GM23338 (cell line): ENCODE measurements around the gene HS6ST2. TPM values are rescaled to one million over a fixed set of nuclear protein-coding genes. Genes with fewer than 3 reads are reported as not detected.

Source experiments
- ATAC-seq: fragments of 200-7000 bp; cut with Tn5 transposase; 3 replicates; pipeline ENCODE4 v1.9.1; 2020
- DNase-seq: peaks from one replicate; pipeline ENCODE4 v3.0.0-alpha.2; 2015; ENCODE audit warnings: low spot score
- H2AFZ ChIP-seq: fragments of 200-600 bp; sonication (generic); 2 replicates; pipeline ENCODE4 v1.8.0; 2016; ENCODE audit warnings: antibody characterized with exemption, mild to moderate bottlenecking, moderate library complexity
- H3F3A ChIP-seq: fragments of 200-600 bp; sonication (generic); replicated peaks from 2 replicates; pipeline ENCODE4 v1.8.0; 2017; ENCODE audit warnings: antibody characterized with exemption, mixed run types, low read depth
- H3K27ac ChIP-seq: fragments of 200-600 bp; sonication (generic); 2 replicates; pipeline ENCODE4 v1.6.1; 2016; ENCODE audit warnings: low read depth
- H3K27me3 ChIP-seq: fragments of 200-600 bp; sonication (generic); 2 replicates; pipeline ENCODE4 v1.8.0; 2016; ENCODE audit warnings: mild to moderate bottlenecking, mixed run types, moderate library complexity; ENCODE audit not compliant: insufficient read depth
- H3K36me3 ChIP-seq: fragments of 200-600 bp; sonication (generic); 2 replicates; pipeline ENCODE4 v1.8.0; 2016; ENCODE audit warnings: mild to moderate bottlenecking; ENCODE audit not compliant: insufficient read depth
- H3K4me1 ChIP-seq: fragments of 200-600 bp; sonication (generic); 2 replicates; pipeline ENCODE4 v1.8.0; 2016; ENCODE audit warnings: mild to moderate bottlenecking, moderate library complexity; ENCODE audit not compliant: insufficient read depth
- H3K4me2 ChIP-seq: fragments of 200-600 bp; sonication (generic); 2 replicates; pipeline ENCODE4 v1.7.1; 2017; ENCODE audit warnings: mixed run types
- H3K4me3 ChIP-seq: fragments of 200-600 bp; sonication (generic); 2 replicates; pipeline ENCODE4 v1.6.1; 2016; ENCODE audit warnings: mixed run types
- H3K79me2 ChIP-seq: fragments of 200-600 bp; sonication (generic); replicated peaks from 2 replicates; pipeline ENCODE4 v1.8.0; 2017; ENCODE audit warnings: mild to moderate bottlenecking; ENCODE audit not compliant: insufficient read depth
- H3K9me2 ChIP-seq: fragments of 200-600 bp; sonication (generic); 2 replicates; pipeline ENCODE4 v1.8.0; 2017; ENCODE audit not compliant: insufficient read depth
- H4K20me1 ChIP-seq: fragments of 200-600 bp; sonication (generic); replicated peaks from 2 replicates; pipeline ENCODE4 v1.8.0; 2017; ENCODE audit warnings: mild to moderate bottlenecking; ENCODE audit not compliant: insufficient read depth
- H3K27ac Mint-ChIP-seq: 2 replicates; pipeline ENCODE4 v1.8.0; 2020; ENCODE audit warnings: inconsistent platforms, mild to moderate bottlenecking, moderate library complexity, mixed read lengths
- H3K27me3 Mint-ChIP-seq: 3 replicates; pipeline ENCODE4 v1.8.0; 2022; ENCODE audit warnings: low read depth, mild to moderate bottlenecking, moderate library complexity, mixed read lengths, inconsistent platforms; ENCODE audit not compliant: insufficient read depth, poor library complexity
- H3K36me3 Mint-ChIP-seq: 3 replicates; pipeline ENCODE4 v1.8.0; 2021; ENCODE audit warnings: low read depth, mild to moderate bottlenecking, inconsistent platforms, moderate library complexity, mixed read lengths
- H3K4me1 Mint-ChIP-seq: 3 replicates; pipeline ENCODE4 v1.8.0; 2020; ENCODE audit warnings: mild to moderate bottlenecking, inconsistent platforms, mixed read lengths
- H3K4me3 Mint-ChIP-seq: 3 replicates; pipeline ENCODE4 v1.8.0; 2021; ENCODE audit warnings: moderate library complexity, mild to moderate bottlenecking, inconsistent platforms, mixed read lengths
- H3K9me3 Mint-ChIP-seq: 3 replicates; pipeline ENCODE4 v1.8.0; 2020; ENCODE audit warnings: moderate library complexity, mild to moderate bottlenecking, inconsistent platforms, mixed read lengths
- CREB1 ChIP-seq: fragments of 250-450 bp; sonication (Bioruptor Pico); IDR thresholded peaks from 2 replicates; pipeline ENCODE4 v1.5.0; 2020; ENCODE audit warnings: low read depth, mild to moderate bottlenecking, moderate library complexity
- EZH2 ChIP-seq: fragments of 200-600 bp; sonication (generic); IDR thresholded peaks from one replicate; pipeline ENCODE4 v1.8.0; 2017; ENCODE audit warnings: antibody characterized with exemption, mild to moderate bottlenecking, low read depth; ENCODE audit not compliant: unreplicated experiment
- EZH2phosphoT487 ChIP-seq: fragments of 200-600 bp; sonication (generic); IDR thresholded peaks from one replicate; pipeline ENCODE4 v1.8.1; 2018; ENCODE audit warnings: antibody characterized with exemption; ENCODE audit not compliant: unreplicated experiment
- JUNB ChIP-seq: IDR thresholded peaks from one replicate; pipeline ENCODE4 v1.6.1; 2016; ENCODE audit warnings: antibody characterized with exemption; ENCODE audit not compliant: unreplicated experiment
- NANOG ChIP-seq: IDR thresholded peaks from 2 replicates; pipeline ENCODE4 v1.6.1; 2016; ENCODE audit warnings: antibody characterized with exemption, borderline replicate concordance
- POLR2AphosphoS5 ChIP-seq: IDR thresholded peaks from 2 replicates; pipeline ENCODE4 v1.6.1; 2016; ENCODE audit warnings: antibody characterized with exemption, low read depth
- ZNF114 ChIP-seq: fragments of 250-450 bp; sonication (Bioruptor Pico); IDR thresholded peaks from 2 replicates; pipeline ENCODE4 v1.5.0; 2020; ENCODE audit warnings: mild to moderate bottlenecking, moderate library complexity
- ZNF331 ChIP-seq: fragments of 250-450 bp; sonication (Bioruptor Pico); IDR thresholded peaks from 2 replicates; pipeline ENCODE4 v1.5.0; 2020; ENCODE audit warnings: low read depth, mild to moderate bottlenecking, moderate library complexity
- polyA plus RNA-seq: library from polyadenylated mRNA; unstranded; fragments of >200 nt; fragmentation: Nextera tagmentation; extraction: Ambion mirVana; gene quantifications from 2 replicates; pipeline ENCODE4 v1.2.1, GENCODE V29; 2016
- total RNA-seq: library from RNA; depleted of rRNA; stranded (reverse); fragments of >200 nt; shearing (Covaris generic); gene quantifications from 2 replicates; pipeline ENCODE4 v1.2.3, GENCODE V29; 2014
- TF ChIP-seq, protein P1 (sequence below): IDR thresholded peaks from 2 replicates; pipeline ENCODE4 v1.6.1; 2016; ENCODE audit warnings: antibody characterized with exemption
- TF ChIP-seq, protein P2 (sequence below): fragments of 250-450 bp; sonication (Bioruptor Pico); IDR thresholded peaks from 2 replicates; pipeline ENCODE4 v1.5.0; 2020; ENCODE audit warnings: mild to moderate bottlenecking, moderate library complexity
- TF ChIP-seq, protein P3 (sequence below): IDR thresholded peaks from one replicate; pipeline ENCODE4 v1.6.1; 2018; ENCODE audit warnings: antibody characterized with exemption; ENCODE audit not compliant: unreplicated experiment
- TF ChIP-seq, protein P4 (sequence below), 2 experiments: fragments of 200-600 bp in 1 of 2; sonication (generic) in 1 of 2; conservative IDR thresholded peaks; 2 replicates each; pipeline versions ENCODE4 v1.5.1 to v1.6.1; 2016 to 2017; ENCODE audit warnings: antibody characterized with exemption in 2 of 2, low read depth in 2 of 2, mild to moderate bottlenecking in 2 of 2, moderate library complexity in 1 of 2

The HS6ST2 gene
- total and polyA plus RNA-seq, 2 experiments from 2014 or later: 0.82 to 4.8 TPM

DNA sequence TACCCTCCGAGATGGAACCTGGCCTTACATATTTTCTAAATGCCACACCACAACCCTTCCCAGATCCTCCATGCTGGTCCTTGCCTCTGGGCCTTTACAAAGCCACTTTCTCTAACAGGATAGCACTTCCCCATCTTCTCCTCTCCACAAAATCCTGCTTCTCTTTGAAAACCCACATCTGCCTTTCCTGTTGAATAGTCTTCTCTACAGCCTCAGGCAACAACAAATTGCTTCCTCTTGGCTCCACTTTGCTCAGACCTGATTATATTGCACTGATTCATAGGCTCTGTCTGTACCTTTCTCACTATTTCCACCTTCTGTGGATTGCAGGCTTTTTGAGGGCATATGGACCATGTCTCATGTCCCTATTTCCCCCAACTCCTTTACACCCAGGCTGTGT is 265.9 kb downstream of the HS6ST2 start (continued):
- no peak for TF ChIP-seq ZNF331 (CRISPR knock-in tag)
- no peak for TF ChIP-seq POLR2AphosphoS5
- no peak for TF ChIP-seq JUNB
- TF ChIP-seq EZH2phosphoT487: no peak

DNA sequence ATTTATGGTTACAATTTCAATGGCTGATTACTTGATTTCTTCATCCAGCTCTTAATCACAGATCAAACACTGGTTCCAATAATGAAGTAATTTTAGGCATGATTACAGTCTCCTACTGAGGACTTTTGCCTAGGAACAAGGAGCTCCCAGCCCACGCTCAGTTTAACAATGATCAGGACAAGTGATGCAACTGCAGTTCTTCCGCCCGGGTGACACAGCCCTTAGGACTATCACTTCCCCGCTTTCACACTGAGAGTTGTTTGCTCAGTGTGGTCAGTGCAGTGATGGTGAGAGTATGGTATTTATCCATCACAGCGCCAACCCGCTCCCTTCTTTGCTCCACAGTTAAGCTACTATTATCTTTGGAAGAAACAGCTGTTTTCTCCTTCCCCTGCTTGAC is 266.4 kb downstream of the HS6ST2 start:
- Histone ChIP-seq H3K4me3 (no peak overlapping the region), H3K27me3 (no peaks in the 10 kb centered on the region), H3K4me2 (no peak overlapping the region), H2AFZ (no peak overlapping the region), H4K20me1 (no peaks in the 10 kb centered on the region), H3K27ac (no peak overlapping the region), H3F3A (no peaks in the 10 kb centered on the region), H3K4me1 (no peaks in the 10 kb centered on the region), H3K9me2 (no peaks in the 10 kb centered on the region), H3K79me2 (no peaks in the 10 kb centered on the region), H3K36me3 (no peaks in the 10 kb centered on the region)
- peaks cover 42% of the 10 kb centered on the region for H3K4me1 Mint-ChIP-seq
- DNase-seq (no peak), ATAC-seq (no peak)
- no peaks in the 10 kb centered on the region for H3K9me3 Mint-ChIP-seq
- H3K27ac Mint-ChIP-seq: no peak overlapping the region
- peaks cover 6% of the 10 kb centered on the region for H3K27me3 Mint-ChIP-seq
- no peak overlapping the region for H3K4me3 Mint-ChIP-seq
- TF ChIP-seq NANOG (no peak), CREB1 (CRISPR knock-in tag) (no peak), ZNF114 (CRISPR knock-in tag) (no peak), POLR2AphosphoS5 (no peak), EZH2phosphoT487 (no peak), JUNB (no peak), EZH2 (no peak), ZNF331 (CRISPR knock-in tag) (no peak)
- TF ChIP-seq, protein P1, sequence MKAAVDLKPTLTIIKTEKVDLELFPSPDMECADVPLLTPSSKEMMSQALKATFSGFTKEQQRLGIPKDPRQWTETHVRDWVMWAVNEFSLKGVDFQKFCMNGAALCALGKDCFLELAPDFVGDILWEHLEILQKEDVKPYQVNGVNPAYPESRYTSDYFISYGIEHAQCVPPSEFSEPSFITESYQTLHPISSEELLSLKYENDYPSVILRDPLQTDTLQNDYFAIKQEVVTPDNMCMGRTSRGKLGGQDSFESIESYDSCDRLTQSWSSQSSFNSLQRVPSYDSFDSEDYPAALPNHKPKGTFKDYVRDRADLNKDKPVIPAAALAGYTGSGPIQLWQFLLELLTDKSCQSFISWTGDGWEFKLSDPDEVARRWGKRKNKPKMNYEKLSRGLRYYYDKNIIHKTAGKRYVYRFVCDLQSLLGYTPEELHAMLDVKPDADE: no peak
- TF ChIP-seq, protein P2, sequence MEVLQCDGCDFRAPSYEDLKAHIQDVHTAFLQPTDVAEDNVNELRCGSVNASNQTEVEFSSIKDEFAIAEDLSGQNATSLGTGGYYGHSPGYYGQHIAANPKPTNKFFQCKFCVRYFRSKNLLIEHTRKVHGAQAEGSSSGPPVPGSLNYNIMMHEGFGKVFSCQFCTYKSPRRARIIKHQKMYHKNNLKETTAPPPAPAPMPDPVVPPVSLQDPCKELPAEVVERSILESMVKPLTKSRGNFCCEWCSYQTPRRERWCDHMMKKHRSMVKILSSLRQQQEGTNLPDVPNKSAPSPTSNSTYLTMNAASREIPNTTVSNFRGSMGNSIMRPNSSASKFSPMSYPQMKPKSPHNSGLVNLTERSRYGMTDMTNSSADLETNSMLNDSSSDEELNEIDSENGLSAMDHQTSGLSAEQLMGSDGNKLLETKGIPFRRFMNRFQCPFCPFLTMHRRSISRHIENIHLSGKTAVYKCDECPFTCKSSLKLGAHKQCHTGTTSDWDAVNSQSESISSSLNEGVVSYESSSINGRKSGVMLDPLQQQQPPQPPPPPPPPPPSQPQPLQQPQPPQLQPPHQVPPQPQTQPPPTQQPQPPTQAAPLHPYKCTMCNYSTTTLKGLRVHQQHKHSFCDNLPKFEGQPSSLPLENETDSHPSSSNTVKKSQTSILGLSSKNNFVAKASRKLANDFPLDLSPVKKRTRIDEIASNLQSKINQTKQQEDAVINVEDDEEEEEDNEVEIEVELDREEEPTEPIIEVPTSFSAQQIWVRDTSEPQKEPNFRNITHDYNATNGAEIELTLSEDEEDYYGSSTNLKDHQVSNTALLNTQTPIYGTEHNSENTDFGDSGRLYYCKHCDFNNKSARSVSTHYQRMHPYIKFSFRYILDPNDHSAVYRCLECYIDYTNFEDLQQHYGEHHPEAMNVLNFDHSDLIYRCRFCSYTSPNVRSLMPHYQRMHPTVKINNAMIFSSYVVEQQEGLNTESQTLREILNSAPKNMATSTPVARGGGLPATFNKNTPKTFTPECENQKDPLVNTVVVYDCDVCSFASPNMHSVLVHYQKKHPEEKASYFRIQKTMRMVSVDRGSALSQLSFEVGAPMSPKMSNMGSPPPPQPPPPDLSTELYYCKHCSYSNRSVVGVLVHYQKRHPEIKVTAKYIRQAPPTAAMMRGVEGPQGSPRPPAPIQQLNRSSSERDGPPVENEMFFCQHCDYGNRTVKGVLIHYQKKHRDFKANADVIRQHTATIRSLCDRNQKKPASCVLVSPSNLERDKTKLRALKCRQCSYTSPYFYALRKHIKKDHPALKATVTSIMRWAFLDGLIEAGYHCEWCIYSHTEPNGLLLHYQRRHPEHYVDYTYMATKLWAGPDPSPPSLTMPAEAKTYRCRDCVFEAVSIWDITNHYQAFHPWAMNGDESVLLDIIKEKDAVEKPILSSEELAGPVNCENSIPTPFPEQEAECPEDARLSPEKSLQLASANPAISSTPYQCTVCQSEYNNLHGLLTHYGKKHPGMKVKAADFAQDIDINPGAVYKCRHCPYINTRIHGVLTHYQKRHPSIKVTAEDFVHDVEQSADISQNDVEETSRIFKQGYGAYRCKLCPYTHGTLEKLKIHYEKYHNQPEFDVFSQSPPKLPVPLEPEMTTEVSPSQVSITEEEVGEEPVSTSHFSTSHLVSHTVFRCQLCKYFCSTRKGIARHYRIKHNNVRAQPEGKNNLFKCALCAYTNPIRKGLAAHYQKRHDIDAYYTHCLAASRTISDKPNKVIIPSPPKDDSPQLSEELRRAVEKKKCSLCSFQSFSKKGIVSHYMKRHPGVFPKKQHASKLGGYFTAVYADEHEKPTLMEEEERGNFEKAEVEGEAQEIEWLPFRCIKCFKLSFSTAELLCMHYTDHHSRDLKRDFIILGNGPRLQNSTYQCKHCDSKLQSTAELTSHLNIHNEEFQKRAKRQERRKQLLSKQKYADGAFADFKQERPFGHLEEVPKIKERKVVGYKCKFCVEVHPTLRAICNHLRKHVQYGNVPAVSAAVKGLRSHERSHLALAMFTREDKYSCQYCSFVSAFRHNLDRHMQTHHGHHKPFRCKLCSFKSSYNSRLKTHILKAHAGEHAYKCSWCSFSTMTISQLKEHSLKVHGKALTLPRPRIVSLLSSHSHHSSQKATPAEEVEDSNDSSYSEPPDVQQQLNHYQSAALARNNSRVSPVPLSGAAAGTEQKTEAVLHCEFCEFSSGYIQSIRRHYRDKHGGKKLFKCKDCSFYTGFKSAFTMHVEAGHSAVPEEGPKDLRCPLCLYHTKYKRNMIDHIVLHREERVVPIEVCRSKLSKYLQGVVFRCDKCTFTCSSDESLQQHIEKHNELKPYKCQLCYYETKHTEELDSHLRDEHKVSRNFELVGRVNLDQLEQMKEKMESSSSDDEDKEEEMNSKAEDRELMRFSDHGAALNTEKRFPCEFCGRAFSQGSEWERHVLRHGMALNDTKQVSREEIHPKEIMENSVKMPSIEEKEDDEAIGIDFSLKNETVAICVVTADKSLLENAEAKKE (CRISPR knock-in tag): no peak
- TF ChIP-seq, protein P3, sequence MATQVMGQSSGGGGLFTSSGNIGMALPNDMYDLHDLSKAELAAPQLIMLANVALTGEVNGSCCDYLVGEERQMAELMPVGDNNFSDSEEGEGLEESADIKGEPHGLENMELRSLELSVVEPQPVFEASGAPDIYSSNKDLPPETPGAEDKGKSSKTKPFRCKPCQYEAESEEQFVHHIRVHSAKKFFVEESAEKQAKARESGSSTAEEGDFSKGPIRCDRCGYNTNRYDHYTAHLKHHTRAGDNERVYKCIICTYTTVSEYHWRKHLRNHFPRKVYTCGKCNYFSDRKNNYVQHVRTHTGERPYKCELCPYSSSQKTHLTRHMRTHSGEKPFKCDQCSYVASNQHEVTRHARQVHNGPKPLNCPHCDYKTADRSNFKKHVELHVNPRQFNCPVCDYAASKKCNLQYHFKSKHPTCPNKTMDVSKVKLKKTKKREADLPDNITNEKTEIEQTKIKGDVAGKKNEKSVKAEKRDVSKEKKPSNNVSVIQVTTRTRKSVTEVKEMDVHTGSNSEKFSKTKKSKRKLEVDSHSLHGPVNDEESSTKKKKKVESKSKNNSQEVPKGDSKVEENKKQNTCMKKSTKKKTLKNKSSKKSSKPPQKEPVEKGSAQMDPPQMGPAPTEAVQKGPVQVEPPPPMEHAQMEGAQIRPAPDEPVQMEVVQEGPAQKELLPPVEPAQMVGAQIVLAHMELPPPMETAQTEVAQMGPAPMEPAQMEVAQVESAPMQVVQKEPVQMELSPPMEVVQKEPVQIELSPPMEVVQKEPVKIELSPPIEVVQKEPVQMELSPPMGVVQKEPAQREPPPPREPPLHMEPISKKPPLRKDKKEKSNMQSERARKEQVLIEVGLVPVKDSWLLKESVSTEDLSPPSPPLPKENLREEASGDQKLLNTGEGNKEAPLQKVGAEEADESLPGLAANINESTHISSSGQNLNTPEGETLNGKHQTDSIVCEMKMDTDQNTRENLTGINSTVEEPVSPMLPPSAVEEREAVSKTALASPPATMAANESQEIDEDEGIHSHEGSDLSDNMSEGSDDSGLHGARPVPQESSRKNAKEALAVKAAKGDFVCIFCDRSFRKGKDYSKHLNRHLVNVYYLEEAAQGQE: no peak
- TF ChIP-seq, protein P4, sequence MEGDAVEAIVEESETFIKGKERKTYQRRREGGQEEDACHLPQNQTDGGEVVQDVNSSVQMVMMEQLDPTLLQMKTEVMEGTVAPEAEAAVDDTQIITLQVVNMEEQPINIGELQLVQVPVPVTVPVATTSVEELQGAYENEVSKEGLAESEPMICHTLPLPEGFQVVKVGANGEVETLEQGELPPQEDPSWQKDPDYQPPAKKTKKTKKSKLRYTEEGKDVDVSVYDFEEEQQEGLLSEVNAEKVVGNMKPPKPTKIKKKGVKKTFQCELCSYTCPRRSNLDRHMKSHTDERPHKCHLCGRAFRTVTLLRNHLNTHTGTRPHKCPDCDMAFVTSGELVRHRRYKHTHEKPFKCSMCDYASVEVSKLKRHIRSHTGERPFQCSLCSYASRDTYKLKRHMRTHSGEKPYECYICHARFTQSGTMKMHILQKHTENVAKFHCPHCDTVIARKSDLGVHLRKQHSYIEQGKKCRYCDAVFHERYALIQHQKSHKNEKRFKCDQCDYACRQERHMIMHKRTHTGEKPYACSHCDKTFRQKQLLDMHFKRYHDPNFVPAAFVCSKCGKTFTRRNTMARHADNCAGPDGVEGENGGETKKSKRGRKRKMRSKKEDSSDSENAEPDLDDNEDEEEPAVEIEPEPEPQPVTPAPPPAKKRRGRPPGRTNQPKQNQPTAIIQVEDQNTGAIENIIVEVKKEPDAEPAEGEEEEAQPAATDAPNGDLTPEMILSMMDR (conservative IDR thresholded peaks at IDR 0.05; ENCODE audit: low read depth in 2 of 2): no peak
- no peaks in the 10 kb centered on the region for H3K36me3 Mint-ChIP-seq
